Gastroesophageal sphincter (tissue), 4 donors: ENCODE data around the gene MEG3. TPM values are rescaled to one million over a fixed set of nuclear protein-coding genes. Genes with fewer than 3 reads are reported as not detected.

ENCODE experiments used
- ATAC-seq: fragments of 150-250 bp; one replicate; pipeline ENCODE4 v1.9.1; 2016; ENCODE audit warnings: mild to moderate bottlenecking, moderate library complexity
- H3K27ac ChIP-seq, 4 donors: fragments of 200-600 bp; sonication (generic) in 3 of 4; 1 replicate in 3 of 4; 2 replicates in 1 of 4; pipeline ENCODE4 v1.5.1; 2016 to 2019
- H3K27me3 ChIP-seq: fragments of 200-600 bp; sonication (generic); one replicate; pipeline ENCODE4 v1.5.1; 2019
- H3K36me3 ChIP-seq, 2 donors: fragments of 200-600 bp; sonication (generic); one replicate each; pipeline ENCODE4 v1.5.1; 2019; ENCODE audit warnings: control low read depth in 1 of 2
- H3K4me1 ChIP-seq, 3 donors: fragments of 200-600 bp; sonication (generic); 1 replicate in 2 of 3; 2 replicates in 1 of 3; pipeline ENCODE4 v1.5.1; 2016 to 2019; ENCODE audit warnings: control low read depth in 2 of 3
- H3K4me3 ChIP-seq, 2 donors: fragments of 200-600 bp; sonication (generic); one replicate each; pipeline ENCODE4 v1.5.1; 2019; ENCODE audit warnings: mild to moderate bottlenecking in 1 of 2, moderate library complexity in 1 of 2
- H3K9me3 ChIP-seq, 3 donors: fragments of 200-600 bp; sonication (generic); one replicate each; pipeline ENCODE4 v1.5.1; 2017 to 2019; ENCODE audit warnings: control low read depth in 2 of 3
- CTCF ChIP-seq, 4 experiments: fragments of 200-600 bp in 2 of 4; fragments of 450-650 bp in 2 of 4; sonication (generic) in 1 of 4; IDR thresholded peaks; one replicate each; pipeline ENCODE4 v1.5.1; 2017 to 2019; ENCODE audit warnings: antibody characterized with exemption in 4 of 4, mild to moderate bottlenecking in 2 of 4, moderate library complexity in 2 of 4
- EP300 ChIP-seq: sonication (generic); formaldehyde crosslinking; IDR thresholded peaks from one replicate; pipeline ENCODE4 v1.6.1; 2017; ENCODE audit warnings: antibody characterized with exemption, mild to moderate bottlenecking
- POLR2A ChIP-seq, 2 donors: fragments of 450-650 bp; IDR thresholded peaks; one replicate each; pipeline ENCODE4 v1.6.1; 2017; ENCODE audit warnings: antibody characterized with exemption in 2 of 2, mild to moderate bottlenecking in 2 of 2, moderate library complexity in 1 of 2
- POLR2AphosphoS5 ChIP-seq: sonication (generic); formaldehyde crosslinking; IDR thresholded peaks from one replicate; pipeline ENCODE4 v1.6.1; 2017; ENCODE audit warnings: antibody characterized with exemption
- WGBS, 2 donors: methylation state at CpG; one replicate each; pipeline ENCODE4 v1.1.5; 2018; ENCODE audit warnings: low coverage in 1 of 2; 5-methylcytosine and 5-hydroxymethylcytosine counted together
- total RNA-seq, 4 donors: library from RNA; depleted of rRNA; stranded (reverse); fragments of >200 nt; gene quantifications; one replicate each; pipeline ENCODE4 v1.1.0, GENCODE V29; 2016

Gene MEG3
- total RNA-seq, 4 donors from 2014 or later, result 7.5 to 59.0 (median 36.7) TPM

- H3K27me3 ChIP-seq, result peaks cover 71% of the 10 kb centered on the region
- H3K4me3 ChIP-seq, result peak overlapping the region in 1 of 2 donors; percentile 47
- H3K4me1 ChIP-seq, result peaks cover 0 to 10% (median 0%) of the 10 kb centered on the region in 3 donors
- no peak overlapping the region for H3K27ac ChIP-seq
- H3K9me3 ChIP-seq, result peaks cover 0 to 21% (median 0%) of the 10 kb centered on the region in 3 donors
- peak in 2 of 4 experiments; percentile 24 to 37 for TF ChIP-seq CTCF (IDR thresholded peaks at IDR 0.05)
- TF ChIP-seq EP300, result no peak
- no peak for ATAC-seq
- H3K36me3 ChIP-seq, result no peaks in the 10 kb centered on the region
- 65 to 70% methylated on average over 4 to 15 of the region's 26 CpGs for WGBS, 2 donors
Measured at GRCh38 chr14:100828031-100828769, 2.3 kb downstream of the MEG3 start.

GRCh38 chr14:100830681-100831080 is 4.8 kb downstream of the MEG3 start:
- Histone ChIP-seq H3K36me3 (no peaks in the 10 kb centered on the region), H3K27me3 (peaks cover 64% of the 10 kb centered on the region), H3K4me3 (no peak overlapping the region), H3K9me3 (peaks cover 0 to 21% (median 0%) of the 10 kb centered on the region in 3 donors), H3K4me1 (peaks cover 0 to 5% (median 0%) of the 10 kb centered on the region in 3 donors), H3K27ac (no peak overlapping the region)
- ATAC-seq, result no peak
- no peak for TF ChIP-seq CTCF (IDR thresholded peaks at IDR 0.05)
- TF ChIP-seq EP300, result no peak
- TF ChIP-seq POLR2A (IDR thresholded peaks at IDR 0.05), result no peak
- TF ChIP-seq POLR2AphosphoS5, result no peak
- 79% methylated on average over 8 of the region's 8 CpGs; no CpG with 5 or more reads in 1 of the 2 donors for WGBS, 2 donors

DNA sequence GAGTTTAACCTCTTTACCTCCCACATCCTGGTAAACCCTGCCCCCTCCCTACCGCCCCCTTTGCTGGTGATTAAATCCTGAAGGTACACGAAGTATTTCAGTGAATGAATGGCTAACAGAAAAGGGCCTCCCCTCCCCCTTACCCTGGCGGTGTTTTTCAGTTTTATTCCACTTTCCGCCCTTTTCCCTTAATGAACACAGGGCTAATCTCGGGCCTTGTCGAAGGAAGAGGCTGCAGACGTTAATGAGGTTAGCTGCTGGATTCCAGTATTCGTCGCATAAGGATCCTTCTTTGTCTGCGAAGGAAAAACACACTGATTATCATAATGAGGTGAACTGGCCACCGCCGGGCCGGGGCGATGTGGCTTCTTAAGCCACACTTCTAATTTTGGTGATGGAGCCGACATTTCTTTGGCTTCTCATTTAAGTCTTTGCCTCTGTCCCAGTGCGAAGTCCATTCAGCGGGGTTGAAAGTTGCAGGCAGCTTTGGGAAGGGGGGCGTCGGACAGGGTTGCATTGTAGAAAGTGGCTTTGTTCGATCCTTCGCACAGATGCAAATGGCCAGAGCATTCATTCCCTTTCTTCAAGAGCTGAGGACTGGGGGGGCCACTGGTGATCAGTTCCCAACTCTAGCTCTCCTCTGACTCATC is 6.5 kb downstream of the MEG3 start:
- H3K27ac ChIP-seq, result no peak overlapping the region
- TF ChIP-seq EP300 (no peak), POLR2AphosphoS5 (no peak), CTCF (IDR thresholded peaks at IDR 0.05) (no peak), POLR2A (IDR thresholded peaks at IDR 0.05) (no peak)
- peaks cover 0 to 16% (median 0%) of the 10 kb centered on the region in 3 donors for H3K9me3 ChIP-seq
- no peak overlapping the region for H3K4me3 ChIP-seq
- 73 to 81% methylated on average over 10 to 16 of the region's 21 CpGs for WGBS, 2 donors
- H3K36me3 ChIP-seq, result no peaks in the 10 kb centered on the region
- peaks cover 56% of the 10 kb centered on the region for H3K27me3 ChIP-seq
- ATAC-seq, result no peak
- H3K4me1 ChIP-seq, result no peaks in the 10 kb centered on the region

GRCh38 chr14:100834082-100834793 is 8.3 kb downstream of the MEG3 start:
- peaks cover 38% of the 10 kb centered on the region for H3K27me3 ChIP-seq
- no peaks in the 10 kb centered on the region for H3K36me3 ChIP-seq
- ATAC-seq, result no peak
- H3K9me3 ChIP-seq, result no peaks in the 10 kb centered on the region
- no peak overlapping the region for H3K4me3 ChIP-seq
- no peak overlapping the region for H3K27ac ChIP-seq
- peaks cover 0 to 1% (median 0%) of the 10 kb centered on the region in 3 donors for H3K4me1 ChIP-seq
- no peak for TF ChIP-seq POLR2A (IDR thresholded peaks at IDR 0.05)
- TF ChIP-seq EP300, result no peak
- no peak for TF ChIP-seq POLR2AphosphoS5
- TF ChIP-seq CTCF (IDR thresholded peaks at IDR 0.05), result no peak
- 85 to 93% methylated on average over 3 to 9 of the region's 15 CpGs for WGBS, 2 donors
